ENCODE data around the gene CSTPP1. TPM values are rescaled to one million over a fixed set of nuclear protein-coding genes. Genes with fewer than 3 reads are reported as not detected.

Gene CSTPP1
- total RNA-seq, 4 donors from 2014 or later = 47.5 to 87.6 (median 57.7) TPM

DNA sequence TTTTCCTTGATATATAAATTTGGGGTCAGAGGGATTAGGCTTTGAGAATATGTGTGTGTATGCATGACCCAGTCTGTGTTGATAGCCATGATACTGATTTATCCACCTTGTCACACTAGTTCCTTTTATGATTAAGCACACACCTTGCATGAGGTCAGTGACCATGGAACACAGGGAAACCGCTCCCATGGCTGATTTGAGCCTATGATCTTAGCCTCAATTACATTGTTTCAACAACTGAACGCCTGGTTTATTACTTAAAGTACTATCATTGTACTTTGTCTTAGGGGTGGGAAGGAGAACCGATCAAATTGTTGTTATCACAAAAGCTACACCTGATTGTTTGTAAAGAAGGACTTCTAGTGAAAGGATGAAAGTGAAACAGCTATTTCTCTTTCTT, 169.4 kb downstream of the CSTPP1 start:
- intact Hi-C loops (cut with DNase I; ENCODE audit: low total_unique reads) = no loop called here
- DNase-seq (ENCODE audit: low spot score in 2 of 2) = no peak
- H3K4me3 ChIP-seq (ENCODE audit: low read depth, poor library complexity, severe bottlenecking) = no peak overlapping the region
- TF ChIP-seq, protein P1, sequence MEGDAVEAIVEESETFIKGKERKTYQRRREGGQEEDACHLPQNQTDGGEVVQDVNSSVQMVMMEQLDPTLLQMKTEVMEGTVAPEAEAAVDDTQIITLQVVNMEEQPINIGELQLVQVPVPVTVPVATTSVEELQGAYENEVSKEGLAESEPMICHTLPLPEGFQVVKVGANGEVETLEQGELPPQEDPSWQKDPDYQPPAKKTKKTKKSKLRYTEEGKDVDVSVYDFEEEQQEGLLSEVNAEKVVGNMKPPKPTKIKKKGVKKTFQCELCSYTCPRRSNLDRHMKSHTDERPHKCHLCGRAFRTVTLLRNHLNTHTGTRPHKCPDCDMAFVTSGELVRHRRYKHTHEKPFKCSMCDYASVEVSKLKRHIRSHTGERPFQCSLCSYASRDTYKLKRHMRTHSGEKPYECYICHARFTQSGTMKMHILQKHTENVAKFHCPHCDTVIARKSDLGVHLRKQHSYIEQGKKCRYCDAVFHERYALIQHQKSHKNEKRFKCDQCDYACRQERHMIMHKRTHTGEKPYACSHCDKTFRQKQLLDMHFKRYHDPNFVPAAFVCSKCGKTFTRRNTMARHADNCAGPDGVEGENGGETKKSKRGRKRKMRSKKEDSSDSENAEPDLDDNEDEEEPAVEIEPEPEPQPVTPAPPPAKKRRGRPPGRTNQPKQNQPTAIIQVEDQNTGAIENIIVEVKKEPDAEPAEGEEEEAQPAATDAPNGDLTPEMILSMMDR (IDR thresholded peaks at IDR 0.05) = no peak
- TF ChIP-seq POLR2A (IDR thresholded peaks at IDR 0.05) = no peak
- 70 to 91% methylated on average over 3 of the region's 3 CpGs for WGBS, 2 donors

GRCh38 chr11:47106798-47107411, 170.3 kb downstream of the CSTPP1 start:
- WGBS, 2 donors = 82 to 87% methylated on average over 7 of the region's 7 CpGs
- no peak overlapping the region for H3K4me3 ChIP-seq (ENCODE audit: low read depth, poor library complexity, severe bottlenecking)
- DNase-seq (ENCODE audit: low spot score in 2 of 2) = no peak
- intact Hi-C loops (cut with DNase I; ENCODE audit: low total_unique reads) = no loop called here
- TF ChIP-seq POLR2A (IDR thresholded peaks at IDR 0.05) = no peak
- TF ChIP-seq, protein P1 (IDR thresholded peaks at IDR 0.05) = no peak

GRCh38 chr11:47107744-47108143, 171.2 kb downstream of the CSTPP1 start:
- DNase-seq (ENCODE audit: low spot score in 2 of 2) = no peak
- intact Hi-C loops (cut with DNase I; ENCODE audit: low total_unique reads) = no loop called here
- 82 to 89% methylated on average over 6 of the region's 6 CpGs for WGBS, 2 donors

GRCh38 chr11:47108214-47108613, 171.7 kb downstream of the CSTPP1 start:
- no peak for DNase-seq (ENCODE audit: low spot score in 2 of 2)
- no peak overlapping the region for H3K4me3 ChIP-seq (ENCODE audit: low read depth, poor library complexity, severe bottlenecking)
- TF ChIP-seq POLR2A (IDR thresholded peaks at IDR 0.05) = no peak
- TF ChIP-seq, protein P1 (IDR thresholded peaks at IDR 0.05) = no peak
- WGBS, 2 donors = 90 to 94% methylated on average over 4 of the region's 4 CpGs
- intact Hi-C loops (cut with DNase I; ENCODE audit: low total_unique reads) = no loop called here

More at GRCh38 chr11:47107744-47108143, 171.2 kb downstream of the CSTPP1 start:
- no peak overlapping the region for H3K4me3 ChIP-seq (ENCODE audit: low read depth, poor library complexity, severe bottlenecking)
- TF ChIP-seq, protein P1 (IDR thresholded peaks at IDR 0.05) = no peak
- no peak for TF ChIP-seq POLR2A (IDR thresholded peaks at IDR 0.05)

DNA sequence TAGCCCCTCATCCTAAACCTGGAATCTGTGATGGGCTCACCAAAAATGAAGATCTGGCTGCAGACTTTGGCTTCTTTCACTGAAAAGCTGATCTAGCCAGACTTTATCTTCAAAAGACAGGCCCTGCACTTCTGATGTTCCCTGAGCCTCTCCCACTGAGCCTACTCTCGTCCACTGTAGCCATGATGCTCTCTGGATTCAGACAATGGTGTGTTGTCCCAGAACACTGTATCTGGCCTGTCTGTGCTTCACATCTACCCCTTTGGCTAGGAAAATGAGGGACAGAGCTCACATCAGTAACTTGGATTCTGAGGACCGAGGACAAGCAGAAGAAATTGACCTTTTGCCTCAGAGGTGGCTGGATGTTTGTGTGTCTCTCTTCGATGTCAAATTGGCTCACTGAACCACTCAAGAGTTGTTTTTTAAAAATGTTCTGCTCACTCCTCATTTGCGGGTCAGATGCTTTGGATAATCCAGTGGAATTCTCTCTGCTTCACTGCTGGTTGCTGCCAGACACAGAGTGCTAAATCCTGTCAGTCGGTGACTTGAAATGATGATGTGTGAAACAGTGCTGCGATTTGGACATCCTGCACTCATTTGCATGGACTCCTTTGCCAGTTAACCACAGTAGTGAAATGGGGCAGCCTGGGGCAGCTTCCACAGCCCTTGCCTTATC, 172.6 kb downstream of the CSTPP1 start:
- 43 to 54% methylated on average over 6 of the region's 6 CpGs for WGBS, 2 donors
- H3K4me3 ChIP-seq (ENCODE audit: low read depth, poor library complexity, severe bottlenecking) = no peak overlapping the region
- DNase-seq (ENCODE audit: low spot score in 2 of 2) = no peak
- intact Hi-C loops (cut with DNase I; ENCODE audit: low total_unique reads) = no loop called here
- TF ChIP-seq, protein P1 (IDR thresholded peaks at IDR 0.05) = no peak
- no peak for TF ChIP-seq POLR2A (IDR thresholded peaks at IDR 0.05)

Data from lower leg skin (tissue), 4 donors.